DND-41 (cell line): Measurements from ENCODE around the gene CACNB2.

ENCODE experiments used
- ATAC-seq: fragments of 200-7000 bp; cut with Tn5 transposase; 3 replicates; pipeline ENCODE4 v1.9.1; 2021; ENCODE audit warnings: low read depth; ENCODE audit not compliant: insufficient read depth
- DNase-seq: peaks from one replicate; pipeline ENCODE4 v3.0.0-alpha.2; 2020
- H2AFZ ChIP-seq: 2 replicates; pipeline ENCODE4 v1.6.0; 2012; ENCODE audit warnings: low read depth, low read length
- H3K27ac ChIP-seq: 2 replicates; pipeline ENCODE4 v1.5.1; 2012; ENCODE audit warnings: low read length, inconsistent platforms
- H3K27me3 ChIP-seq: fragments of 200-600 bp; sonication (generic); 2 replicates; pipeline ENCODE4 v1.6.0; 2012; ENCODE audit warnings: low read length, mild to moderate bottlenecking, inconsistent platforms; ENCODE audit not compliant: insufficient read depth, poor library complexity
- H3K36me3 ChIP-seq: 2 replicates; pipeline ENCODE4 v1.5.1; 2012; ENCODE audit warnings: low read length, inconsistent platforms; ENCODE audit not compliant: insufficient read depth
- H3K4me1 ChIP-seq: 2 replicates; pipeline ENCODE4 v1.5.1; 2012; ENCODE audit warnings: mild to moderate bottlenecking, low read length; ENCODE audit not compliant: insufficient read depth
- H3K4me2 ChIP-seq: 2 replicates; pipeline ENCODE4 v1.6.0; 2012; ENCODE audit warnings: mild to moderate bottlenecking, moderate library complexity, low read length, inconsistent platforms; ENCODE audit not compliant: insufficient read depth
- H3K4me3 ChIP-seq, 2 experiments: fragments of 200-600 bp in 1 of 2; shearing (Covaris generic) in 1 of 2; 2 replicates each; pipeline ENCODE4 v1.5.1; 2012 to 2016; ENCODE audit warnings: inconsistent platforms in 2 of 2, low read length in 2 of 2, mild to moderate bottlenecking in 2 of 2, low read depth in 1 of 2, moderate library complexity in 1 of 2
- H3K79me2 ChIP-seq: 2 replicates; pipeline ENCODE4 v1.6.0; 2012; ENCODE audit warnings: low read length, inconsistent platforms; ENCODE audit not compliant: insufficient read depth
- H3K9ac ChIP-seq: 2 replicates; pipeline ENCODE4 v1.6.0; 2012; ENCODE audit warnings: low read depth, mild to moderate bottlenecking, inconsistent platforms, low read length, moderate library complexity
- H3K9me3 ChIP-seq: 2 replicates; pipeline ENCODE4 v1.5.1; 2012; ENCODE audit warnings: low read length, moderate library complexity, mild to moderate bottlenecking, inconsistent platforms; ENCODE audit not compliant: insufficient read depth, severe bottlenecking
- H4K20me1 ChIP-seq: 2 replicates; pipeline ENCODE4 v1.6.0; 2012; ENCODE audit warnings: low read length; ENCODE audit not compliant: insufficient read depth
- CTCF ChIP-seq: IDR thresholded peaks from 2 replicates; pipeline ENCODE4 v1.5.1; 2012; ENCODE audit warnings: borderline replicate concordance, low read length, moderate library complexity, mild to moderate bottlenecking; ENCODE audit not compliant: poor library complexity, severe bottlenecking; ENCODE audit errors: extremely low read depth
- EZH2 ChIP-seq: IDR thresholded peaks from 3 replicates; pipeline ENCODE4 v1.6.1; 2012; ENCODE audit warnings: borderline replicate concordance, low read depth, mild to moderate bottlenecking, moderate library complexity, low read length, inconsistent platforms; ENCODE audit not compliant: severe bottlenecking

Gene CACNB2

GRCh38 chr10:18571780-18572179 is 431.6 kb downstream of the CACNB2 start:
- peaks cover 37% of the 10 kb centered on the region for H3K9me3 ChIP-seq
- H2AFZ ChIP-seq: no peak overlapping the region
- H3K4me1 ChIP-seq: no peaks in the 10 kb centered on the region
- H3K4me2 ChIP-seq: no peak overlapping the region
- no peak overlapping the region for H3K4me3 ChIP-seq
- H3K27me3 ChIP-seq: no peaks in the 10 kb centered on the region
- TF ChIP-seq EZH2 (no peak), CTCF (no peak)
- DNase-seq: no peak
- no peaks in the 10 kb centered on the region for H3K79me2 ChIP-seq
- no peak overlapping the region for H3K9ac ChIP-seq
- no peak overlapping the region for H3K27ac ChIP-seq
- H4K20me1 ChIP-seq: no peaks in the 10 kb centered on the region
- 0 out of 2 replicates have a peak, but pooled peaks cover 8% of the 10 kb centered on the region for H3K36me3 ChIP-seq
- no peak for ATAC-seq

GRCh38 chr10:18572959-18573561 is 432.8 kb downstream of the CACNB2 start:
- H3K79me2 ChIP-seq: no peaks in the 10 kb centered on the region
- H3K4me3 ChIP-seq: no peak overlapping the region
- H3K36me3 ChIP-seq: peaks cover 16% of the 10 kb centered on the region; the same call in 1 of the 2 replicates
- no peaks in the 10 kb centered on the region for H3K4me1 ChIP-seq
- ATAC-seq: no peak
- no peak overlapping the region for H3K9ac ChIP-seq
- H4K20me1 ChIP-seq: no peaks in the 10 kb centered on the region
- no peak overlapping the region for H3K27ac ChIP-seq
- no peaks in the 10 kb centered on the region for H3K27me3 ChIP-seq
- peaks cover 38% of the 10 kb centered on the region for H3K9me3 ChIP-seq
- H3K4me2 ChIP-seq: no peak overlapping the region
- H2AFZ ChIP-seq: no peak overlapping the region
- no peak for TF ChIP-seq EZH2
- TF ChIP-seq CTCF: no peak
- no peak for DNase-seq

GRCh38 chr10:18576586-18576985 is 436.4 kb downstream of the CACNB2 start:
- Histone ChIP-seq H3K4me1 (peaks cover 2% of the 10 kb centered on the region; the same call in 1 of the 2 replicates), H2AFZ (no peak overlapping the region), H3K9ac (no peak overlapping the region), H3K79me2 (no peaks in the 10 kb centered on the region), H3K4me2 (no peak overlapping the region), H3K27ac (no peak overlapping the region), H3K9me3 (peaks cover 34% of the 10 kb centered on the region), H3K4me3 (no peak overlapping the region), H3K36me3 (peaks cover 48% of the 10 kb centered on the region), H3K27me3 (no peaks in the 10 kb centered on the region), H4K20me1 (no peaks in the 10 kb centered on the region)
- ATAC-seq (no peak), DNase-seq (no peak)
- no peak for TF ChIP-seq EZH2
- no peak for TF ChIP-seq CTCF
